Kasumi-1 (cell line): ENCODE measurements around the gene ZMYM3.

Source experiments
- DNase-seq, 2 experiments: peaks; one replicate each; lab custom pipeline; 2025; lab: John Stamatoyannopoulos, UW

Gene ZMYM3

DNA sequence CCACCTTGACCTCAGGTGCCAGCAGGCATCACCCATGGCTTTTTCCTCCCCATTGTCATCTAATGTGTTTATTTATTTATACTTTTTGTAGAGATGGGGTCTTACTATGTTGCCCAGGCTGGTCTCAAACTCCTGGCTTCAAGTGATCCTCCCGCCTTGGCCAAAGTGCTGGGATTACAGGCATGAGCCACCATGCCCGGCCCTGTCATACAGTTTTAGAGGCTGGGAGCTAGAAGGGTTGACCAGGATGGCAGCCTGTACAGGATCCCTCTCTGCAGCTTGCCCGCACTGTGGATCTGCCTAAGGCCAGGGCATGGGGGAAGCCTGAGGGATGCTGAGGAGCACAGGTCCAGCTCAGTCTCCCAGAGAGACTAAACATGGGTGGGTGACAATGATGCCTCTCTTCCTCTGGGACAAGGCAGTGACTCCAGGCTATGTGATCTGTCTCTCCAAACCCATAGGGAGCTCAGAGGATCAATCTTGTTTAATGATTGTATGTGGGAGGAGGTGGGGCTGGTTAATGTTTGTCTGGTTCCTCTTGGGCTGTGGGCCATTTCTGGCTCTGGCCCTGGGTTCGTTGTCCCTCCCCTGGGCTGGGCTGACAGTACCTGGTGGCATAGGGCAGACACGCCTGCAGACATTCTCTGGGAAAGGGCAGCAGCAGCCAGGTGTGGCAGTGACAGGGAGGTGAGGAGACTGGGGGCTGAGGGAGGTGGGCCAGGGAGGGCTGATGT is 39.2 kb downstream of the ZMYM3 start:
- DNase-seq = no peak

- no peak for DNase-seq
Measured at GRCh38 chrX:71214152-71214551, 39.8 kb downstream of the ZMYM3 start.

GRCh38 chrX:71212536-71212935 is 41.4 kb downstream of the ZMYM3 start:
- DNase-seq = no peak

- DNase-seq = no peak
Measured at GRCh38 chrX:71210816-71211215, 43.1 kb downstream of the ZMYM3 start.

GRCh38 chrX:71199252-71200008 is 54.5 kb downstream of the ZMYM3 start:
- DNase-seq = no peak

DNA sequence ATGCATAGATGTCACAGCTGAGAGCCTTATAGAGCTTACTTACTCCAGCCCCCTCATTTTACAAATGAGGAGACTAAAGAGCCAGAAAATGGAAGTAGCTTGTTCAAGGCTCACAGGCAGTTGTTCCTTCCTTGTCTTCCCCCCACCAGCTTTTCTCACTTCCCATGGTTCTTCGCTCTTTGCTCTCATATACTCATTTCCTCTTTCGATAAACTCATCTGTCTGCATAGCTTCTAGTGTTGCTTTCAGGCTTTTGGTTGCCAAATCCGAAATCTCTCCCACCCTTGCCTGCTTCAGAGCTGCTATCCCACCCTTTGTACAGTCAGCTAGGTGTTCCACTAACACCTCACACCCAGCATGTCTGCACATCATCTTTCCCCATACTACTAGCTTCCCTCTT is 55.9 kb downstream of the ZMYM3 start:
- DNase-seq = peak; percentile 61 to 67

GRCh38 chrX:71195964-71196649 is 57.8 kb downstream of the ZMYM3 start:
- no peak for DNase-seq

GRCh38 chrX:71191248-71191647 is 62.7 kb downstream of the ZMYM3 start:
- no peak for DNase-seq
